Common myeloid progenitor, CD34-positive (primary cell): ENCODE measurements around the gene DPM2.

Experiments
- CTCF ChIA-PET: fragments of 350-600 bp; sonication (Branson Sonifier 250); formaldehyde crosslinking; loops from one replicate; lab custom pipeline; 2021; ENCODE audit warnings: antibody characterized with exemption; lab: Charles Lee
- POLR2A ChIA-PET: fragments of 350-600 bp; sonication (Branson Sonifier 250); formaldehyde crosslinking; loops from one replicate; lab custom pipeline; 2021; ENCODE audit warnings: antibody characterized with exemption; lab: Charles Lee
- DNase-seq, 3 donors: peaks; one replicate each; pipeline versions ENCODE4 v3.0.0 to v3.0.0-alpha.2; 2013
- H3K27ac ChIP-seq, 2 experiments: 1 replicate in 1 of 2; 2 replicates in 1 of 2; pipeline ENCODE4 v1.7.0; 2013; ENCODE audit warnings: inconsistent platforms in 2 of 2, low read length in 2 of 2, mild to moderate bottlenecking in 2 of 2, low read depth in 1 of 2, moderate library complexity in 1 of 2; ENCODE audit not compliant: severe bottlenecking in 2 of 2, insufficient read depth in 1 of 2, poor library complexity in 1 of 2
- H3K27me3 ChIP-seq, 5 experiments: replicated peaks in 2 of 5; 1 replicate in 3 of 5; 2 replicates in 2 of 5; pipeline versions ENCODE4 v1.6.1 to v1.7.0; 2013; ENCODE audit warnings: low read length in 4 of 5, mild to moderate bottlenecking in 2 of 5, moderate library complexity in 2 of 5, inconsistent platforms in 1 of 5; ENCODE audit not compliant: insufficient read depth in 5 of 5, control insufficient read depth in 4 of 5
- H3K36me3 ChIP-seq, 4 experiments: 1 replicate in 2 of 4; 2 replicates in 2 of 4; pipeline versions ENCODE4 v1.6.1 to v1.7.0; 2013; ENCODE audit warnings: low read length in 3 of 4, control low read depth in 1 of 4, mild to moderate bottlenecking in 1 of 4; ENCODE audit not compliant: control insufficient read depth in 4 of 4, insufficient read depth in 4 of 4
- H3K4me1 ChIP-seq, 4 experiments: 1 replicate in 3 of 4; 2 replicates in 1 of 4; pipeline versions ENCODE4 v1.6.1 to v1.7.1; 2013; ENCODE audit warnings: low read length in 3 of 4, mild to moderate bottlenecking in 3 of 4, control low read depth in 1 of 4, inconsistent platforms in 1 of 4, moderate library complexity in 1 of 4; ENCODE audit not compliant: control insufficient read depth in 4 of 4, insufficient read depth in 4 of 4; ENCODE audit errors: control extremely low read depth in 1 of 4
- H3K4me3 ChIP-seq, 7 experiments: 1 replicate in 4 of 7; 2 replicates in 3 of 7; pipeline versions ENCODE4 v1.5.1 to v1.7.0; 2013; ENCODE audit warnings: mild to moderate bottlenecking in 7 of 7, low read length in 6 of 7, moderate library complexity in 6 of 7, inconsistent platforms in 2 of 7, low read depth in 2 of 7, control low read depth in 1 of 7; ENCODE audit not compliant: insufficient read depth in 4 of 7, control insufficient read depth in 1 of 7; ENCODE audit errors: extremely low read depth in 1 of 7
- H3K9me3 ChIP-seq, 5 experiments: 1 replicate in 4 of 5; 2 replicates in 1 of 5; pipeline versions ENCODE4 v1.6.1 to v1.7.1; 2013; ENCODE audit warnings: low read length in 4 of 5, mild to moderate bottlenecking in 2 of 5, inconsistent platforms in 1 of 5, low read depth in 1 of 5, moderate library complexity in 1 of 5; ENCODE audit not compliant: control insufficient read depth in 4 of 5, insufficient read depth in 2 of 5; ENCODE audit errors: control extremely low read depth in 1 of 5
- whole genome bisulfite sequencing: methylation state at CpG from one replicate; pipeline ENCODE4 v1.1.5; 2013; ENCODE audit not compliant: insufficient coverage; 5-methylcytosine and 5-hydroxymethylcytosine counted together

The DPM2 gene

DNA sequence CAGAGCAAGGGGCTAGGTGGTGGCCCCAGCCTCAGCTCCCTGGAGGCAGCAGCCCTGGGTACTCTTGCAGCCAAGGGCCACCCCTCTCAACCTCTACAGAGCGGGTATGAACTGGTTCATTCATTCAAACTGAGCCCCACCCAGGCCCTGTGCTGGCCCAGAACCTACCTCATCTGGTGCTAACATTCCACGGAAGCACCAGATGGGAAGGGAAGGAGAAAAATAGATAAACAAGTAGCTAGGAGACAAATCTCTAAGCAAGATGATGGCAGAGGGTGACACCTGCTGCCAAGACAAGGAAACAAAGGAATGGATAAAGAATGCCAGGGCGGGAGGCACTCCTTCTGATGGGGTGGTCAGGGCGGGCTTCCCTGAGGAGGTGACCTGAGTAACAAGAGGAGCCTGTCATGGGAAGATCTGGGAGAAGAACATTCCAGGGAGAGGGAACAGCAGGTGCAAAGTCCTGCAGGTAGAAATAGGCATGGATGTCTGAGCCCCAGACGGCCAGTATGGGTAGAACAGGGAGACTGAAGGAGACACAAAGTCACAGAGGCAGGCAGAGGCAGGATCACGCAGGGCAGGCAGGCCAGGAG is 26.9 kb downstream of the DPM2 start:
- no peak overlapping the region for H3K4me3 ChIP-seq
- ChIA-PET POLR2A (interaction anchor here (1.3 kb wide), 1 partner anchor 86 kb away, joined by 3 read pairs; no protein-coding TSS in a partner anchor), CTCF (interaction anchor here (0.6 to 2.0 kb wide), 7 partner anchors 21 to 318 kb away, joined by 3 to 14 read pairs (median 3); no protein-coding TSS in a partner anchor)
- no peaks in the 10 kb centered on the region for H3K9me3 ChIP-seq
- WGBS = 92% methylated on average over 6 of the region's 6 CpGs
- no peaks in the 10 kb centered on the region for H3K27me3 ChIP-seq
- H3K27ac ChIP-seq = peak overlapping the region in 1 of 2 experiments; percentile 38
- H3K36me3 ChIP-seq = peaks cover 3 to 50% (median 28%) of the 10 kb centered on the region in 4 experiments
- peaks cover 0 to 41% (median 27%) of the 10 kb centered on the region in 4 experiments for H3K4me1 ChIP-seq
- DNase-seq = no peak

DNA sequence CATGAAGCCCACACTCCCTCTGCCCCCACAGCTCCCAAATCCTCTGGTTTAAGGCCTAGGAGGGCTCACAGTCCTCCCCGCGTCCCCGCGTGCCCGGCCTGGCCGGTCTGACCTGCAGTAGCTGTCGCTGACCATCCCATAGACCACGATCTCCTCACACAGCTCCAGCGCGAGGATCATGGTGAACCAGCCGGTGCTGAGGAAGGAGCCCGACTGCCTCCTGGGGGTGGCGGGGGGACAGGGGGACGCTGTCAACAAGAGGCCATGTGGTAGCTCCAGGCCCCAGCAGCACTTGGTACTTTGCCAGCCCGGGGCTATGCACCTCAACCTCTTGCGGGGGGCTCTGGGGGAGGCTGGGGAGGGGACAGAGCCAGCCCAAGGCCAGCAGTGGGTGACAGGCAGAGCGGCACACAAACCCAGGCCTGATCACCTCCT is 27.8 kb downstream of the DPM2 start:
- 90% methylated on average over 16 of the region's 17 CpGs for WGBS
- H3K4me3 ChIP-seq = no peak overlapping the region
- no peaks in the 10 kb centered on the region for H3K9me3 ChIP-seq
- no peak for DNase-seq
- ChIA-PET POLR2A (interaction anchor here (1.3 kb wide), 1 partner anchor 85 kb away, joined by 3 read pairs; no protein-coding TSS in a partner anchor), CTCF (interaction anchor here (1.0 to 2.0 kb wide), 10 partner anchors 21 to 318 kb away, joined by 3 to 14 read pairs (median 4); no protein-coding TSS in a partner anchor)
- H3K36me3 ChIP-seq = peaks cover 3 to 50% (median 26%) of the 10 kb centered on the region in 4 experiments
- H3K27ac ChIP-seq = no peak overlapping the region
- H3K27me3 ChIP-seq = no peaks in the 10 kb centered on the region
- peaks cover 3 to 41% (median 28%) of the 10 kb centered on the region in 4 experiments for H3K4me1 ChIP-seq

DNA sequence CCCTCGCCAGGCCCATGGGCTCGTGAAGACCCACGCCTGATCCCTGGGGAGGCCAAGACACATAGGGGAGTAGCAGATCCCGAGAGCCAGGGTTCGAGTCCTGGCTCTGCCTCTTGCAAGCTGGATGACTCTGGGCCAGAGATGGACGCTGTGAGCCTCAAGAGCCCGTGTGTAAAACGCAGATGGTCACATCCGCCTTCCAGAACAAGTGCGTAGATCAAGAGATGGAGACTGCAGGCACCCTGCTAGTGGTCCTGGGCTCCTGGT is 29.1 kb downstream of the DPM2 start:
- no peak for DNase-seq
- ChIA-PET CTCF (no interaction called here), POLR2A (no interaction called here)
- Histone ChIP-seq H3K4me1 (peaks cover 5 to 48% (median 37%) of the 10 kb centered on the region in 4 experiments), H3K4me3 (no peak overlapping the region), H3K27ac (no peak overlapping the region), H3K27me3 (no peaks in the 10 kb centered on the region), H3K36me3 (peaks cover 3 to 44% (median 22%) of the 10 kb centered on the region in 4 experiments), H3K9me3 (no peaks in the 10 kb centered on the region)
- WGBS = 97% methylated on average over 10 of the region's 10 CpGs

DNA sequence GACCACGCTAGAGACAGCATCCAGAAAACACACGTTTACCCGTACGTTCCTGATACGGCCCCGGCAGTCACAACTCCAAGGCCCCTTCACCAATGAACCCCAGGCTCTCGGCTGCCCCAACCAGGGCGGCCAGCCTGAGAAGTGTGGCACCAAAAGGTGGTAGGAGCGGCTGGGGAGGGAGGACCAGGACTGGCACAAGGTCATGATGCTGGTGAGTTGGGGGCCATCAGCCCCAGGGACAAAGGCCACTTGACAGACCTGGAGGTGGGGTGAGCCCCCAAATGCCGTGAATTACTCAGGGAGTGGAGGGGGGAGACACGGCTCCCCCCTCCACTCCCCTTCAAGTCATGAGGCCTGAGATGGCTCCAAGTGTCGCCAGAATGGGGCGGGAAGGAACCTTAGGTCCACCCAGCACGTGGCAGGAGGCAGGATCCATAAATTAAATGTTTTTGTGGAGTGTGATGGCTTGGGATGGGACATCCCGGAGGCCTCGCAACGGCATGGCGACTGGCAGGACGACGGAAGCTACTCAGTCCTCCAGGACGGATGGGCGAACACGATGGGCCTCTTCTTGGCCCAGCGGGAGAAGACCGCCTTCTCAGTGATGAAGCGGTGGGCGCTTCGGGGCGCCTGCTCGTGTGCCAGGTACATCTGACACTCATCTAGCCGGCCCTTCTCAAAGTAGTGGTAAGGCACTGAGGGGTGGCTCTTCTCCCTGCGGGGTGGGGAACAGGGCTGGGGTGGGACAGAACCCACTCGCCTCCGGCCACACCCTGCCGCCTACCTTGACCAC is 29.6 kb downstream of the DPM2 start:
- Histone ChIP-seq H3K4me3 (no peak overlapping the region), H3K9me3 (no peaks in the 10 kb centered on the region), H3K36me3 (peaks cover 3 to 42% (median 21%) of the 10 kb centered on the region in 4 experiments), H3K27me3 (no peaks in the 10 kb centered on the region), H3K4me1 (peaks cover 9 to 53% (median 43%) of the 10 kb centered on the region in 4 experiments), H3K27ac (no peak overlapping the region)
- ChIA-PET CTCF (interaction anchor here (1.1 kb wide), 1 partner anchor 14 kb away, joined by 3 read pairs; no protein-coding TSS in a partner anchor), POLR2A (no interaction called here)
- no peak for DNase-seq
- WGBS = 89% methylated on average over 25 of the region's 35 CpGs

DNA sequence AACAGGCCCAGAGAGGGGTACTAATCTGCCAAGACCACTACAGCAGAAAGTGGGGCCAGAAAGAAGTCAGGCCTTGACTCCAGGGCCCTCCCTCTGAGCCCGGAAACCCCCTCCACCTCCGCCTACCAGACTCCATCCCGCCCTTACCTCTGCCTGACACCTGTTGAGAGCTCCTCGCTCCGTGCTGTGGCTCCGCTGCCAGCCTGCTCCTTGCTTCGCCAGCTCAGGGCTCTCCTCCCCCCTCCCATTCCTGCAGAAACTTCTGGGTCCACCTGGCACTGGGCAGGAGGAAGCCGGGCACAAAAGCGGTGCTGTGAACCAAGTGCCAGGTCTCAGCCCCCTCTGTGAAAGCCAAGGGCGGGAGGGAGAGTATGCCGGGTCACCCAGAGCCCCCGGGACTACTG is 31.9 kb downstream of the DPM2 start:
- H3K27ac ChIP-seq = peak overlapping the region; percentile 62 to 79
- no peaks in the 10 kb centered on the region for H3K9me3 ChIP-seq
- H3K4me1 ChIP-seq = peaks cover 9 to 52% (median 44%) of the 10 kb centered on the region in 4 experiments
- no peaks in the 10 kb centered on the region for H3K27me3 ChIP-seq
- ChIA-PET CTCF (interaction anchor here (1.2 to 1.6 kb wide), 3 partner anchors 10 to 36 kb away, joined by 3 to 12 read pairs (median 4); no protein-coding TSS in a partner anchor), POLR2A (interaction anchor here (1.5 kb wide), 1 partner anchor 23 kb away, joined by 5 read pairs; no protein-coding TSS in a partner anchor)
- peaks cover 2 to 22% (median 9%) of the 10 kb centered on the region in 4 experiments for H3K36me3 ChIP-seq
- peak overlapping the region in 1 of 7 experiments; percentile 37 for H3K4me3 ChIP-seq
- 83% methylated on average over 7 of the region's 12 CpGs for WGBS
- no peak for DNase-seq

DNA sequence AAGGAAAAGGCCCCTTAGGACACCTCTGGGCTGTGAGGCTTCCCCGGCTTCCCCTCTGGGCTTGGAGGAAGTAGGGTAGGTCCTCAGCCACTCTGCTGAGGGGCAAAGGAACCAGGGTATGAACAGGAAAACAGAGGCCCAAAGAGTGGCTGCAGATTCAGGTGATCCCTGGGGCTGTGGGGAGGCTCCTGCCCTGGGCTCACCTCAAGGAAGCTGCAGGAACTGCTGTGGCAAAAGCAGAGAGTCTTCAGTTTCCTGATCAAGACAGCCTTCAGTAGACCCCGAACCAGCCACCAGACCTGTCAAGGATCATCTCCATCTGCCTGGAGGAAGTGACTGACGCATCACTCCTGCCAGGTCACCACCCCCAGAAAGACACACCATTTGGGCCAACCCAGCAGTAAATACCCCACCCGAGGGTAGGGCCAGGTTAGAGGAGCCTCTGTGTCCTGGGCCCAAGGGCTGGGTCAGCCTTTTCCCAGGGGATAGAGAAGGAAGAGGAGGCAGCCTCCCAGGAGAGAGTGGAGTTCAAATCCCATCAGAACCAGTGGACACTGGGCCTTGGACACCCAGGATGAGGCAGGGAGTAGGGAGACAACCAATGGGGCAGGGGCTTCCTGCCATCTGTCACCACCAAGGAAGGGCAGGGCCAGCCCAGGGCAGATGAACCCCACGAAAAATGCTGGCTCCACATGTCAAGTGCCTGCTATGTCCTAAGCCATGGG is 32.5 kb downstream of the DPM2 start:
- Histone ChIP-seq H3K4me3 (peak overlapping the region in 4 of 7 experiments; percentile 13 to 49 (median 36)), H3K27me3 (no peaks in the 10 kb centered on the region), H3K4me1 (peaks cover 9 to 54% (median 44%) of the 10 kb centered on the region in 4 experiments), H3K9me3 (no peaks in the 10 kb centered on the region), H3K27ac (peak overlapping the region; percentile 62 to 79), H3K36me3 (peaks cover 2 to 19% (median 6%) of the 10 kb centered on the region in 4 experiments)
- CTCF ChIA-PET = interaction anchor here (1.0 to 2.2 kb wide), 7 partner anchors 10 to 35 kb away, joined by 3 to 12 read pairs (median 3); partner anchors contain the start of gene ST6GALNAC4
- 30% methylated on average over 4 of the region's 5 CpGs for WGBS
- POLR2A ChIA-PET = interaction anchor here (1.5 kb wide), 1 partner anchor 22 kb away, joined by 5 read pairs; no protein-coding TSS in a partner anchor
- DNase-seq = peak in 2 of 3 donors; percentile 57 to 66
